ENCODE data around the gene CACNB2.

DNA sequence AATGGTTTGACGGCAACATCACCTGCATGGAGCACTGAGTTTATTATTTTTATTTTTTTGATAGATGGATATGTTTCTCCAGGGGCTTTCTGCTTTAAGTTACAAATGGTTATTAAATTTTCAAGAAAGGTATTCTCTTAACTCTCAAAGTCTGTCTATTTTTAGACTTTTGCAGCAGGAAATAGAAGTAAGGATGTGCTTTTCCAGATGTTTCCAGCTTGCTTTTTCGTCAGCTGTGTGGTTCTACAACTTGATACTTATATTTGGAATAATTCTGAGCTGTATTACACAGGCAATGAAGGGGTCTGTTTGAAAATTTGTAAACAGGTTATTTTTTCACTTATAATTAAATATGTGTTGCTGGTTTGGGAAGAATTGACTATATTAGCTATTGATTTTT is 69.0 kb downstream of the CACNB2 start:
- TF ChIP-seq, protein P1, sequence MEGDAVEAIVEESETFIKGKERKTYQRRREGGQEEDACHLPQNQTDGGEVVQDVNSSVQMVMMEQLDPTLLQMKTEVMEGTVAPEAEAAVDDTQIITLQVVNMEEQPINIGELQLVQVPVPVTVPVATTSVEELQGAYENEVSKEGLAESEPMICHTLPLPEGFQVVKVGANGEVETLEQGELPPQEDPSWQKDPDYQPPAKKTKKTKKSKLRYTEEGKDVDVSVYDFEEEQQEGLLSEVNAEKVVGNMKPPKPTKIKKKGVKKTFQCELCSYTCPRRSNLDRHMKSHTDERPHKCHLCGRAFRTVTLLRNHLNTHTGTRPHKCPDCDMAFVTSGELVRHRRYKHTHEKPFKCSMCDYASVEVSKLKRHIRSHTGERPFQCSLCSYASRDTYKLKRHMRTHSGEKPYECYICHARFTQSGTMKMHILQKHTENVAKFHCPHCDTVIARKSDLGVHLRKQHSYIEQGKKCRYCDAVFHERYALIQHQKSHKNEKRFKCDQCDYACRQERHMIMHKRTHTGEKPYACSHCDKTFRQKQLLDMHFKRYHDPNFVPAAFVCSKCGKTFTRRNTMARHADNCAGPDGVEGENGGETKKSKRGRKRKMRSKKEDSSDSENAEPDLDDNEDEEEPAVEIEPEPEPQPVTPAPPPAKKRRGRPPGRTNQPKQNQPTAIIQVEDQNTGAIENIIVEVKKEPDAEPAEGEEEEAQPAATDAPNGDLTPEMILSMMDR (conservative IDR thresholded peaks at IDR 0.05; ENCODE audit: low read depth, low read length) = no peak
- TF ChIP-seq EZH2 (IDR thresholded peaks at IDR 0.05; ENCODE audit: borderline replicate concordance, low read depth, low read length, poor library complexity, severe bottlenecking) = no peak
